ENCODE results near the gene MAP3K14. TPM values are rescaled to one million over a fixed set of nuclear protein-coding genes. Genes with fewer than 3 reads are reported as not detected.

Gene MAP3K14
- total RNA-seq, 1 experiment from 2014 or later = 7.8 TPM

DNA sequence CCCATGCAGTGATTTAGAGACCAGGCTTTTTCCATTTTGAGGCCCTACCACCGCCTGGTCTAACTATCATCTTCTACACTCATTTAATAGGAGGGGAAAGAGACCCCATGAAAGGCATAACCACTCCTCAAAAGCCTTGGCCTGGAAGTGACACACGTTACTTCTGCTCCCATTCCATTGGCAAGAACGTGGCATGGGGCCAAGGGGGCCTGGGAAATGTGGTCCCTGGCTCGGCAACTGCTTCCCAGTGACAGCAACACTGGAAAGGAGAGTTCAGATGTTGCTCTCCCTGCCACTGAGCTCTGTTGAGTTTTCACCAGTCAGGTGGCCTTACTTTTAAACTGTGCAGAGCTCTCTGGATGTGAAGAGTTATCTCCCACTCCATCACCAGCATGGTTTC is 45.2 kb upstream of the MAP3K14 start:
- Histone ChIP-seq H2AK5ac (ENCODE audit: insufficient read length, low read length) (no peak overlapping the region), H3K23me2 (ENCODE audit: insufficient read length, low read depth, low read length, poor library complexity, severe bottlenecking) (no peaks in the 10 kb centered on the region), H3K14ac (ENCODE audit: insufficient read depth, low read length) (no peak overlapping the region), H4K8ac (replicated peaks; ENCODE audit: insufficient read length, low read depth, low read length) (no peak overlapping the region), H3K4me2 (ENCODE audit: insufficient read depth, insufficient read length, low read length) (no peak overlapping the region), H3K9me3 (ENCODE audit: control insufficient read depth, low read depth, low read length) (no peaks in the 10 kb centered on the region), H4K91ac (ENCODE audit: insufficient read length, low read depth, low read length) (no peak overlapping the region), H4K5ac (ENCODE audit: insufficient read length, low read depth, low read length) (no peak overlapping the region), H3K27ac (ENCODE audit: insufficient read length, low read depth, low read length) (no peak overlapping the region), H3K18ac (ENCODE audit: insufficient read length, low read depth, low read length) (no peak overlapping the region), H3K4ac (ENCODE audit: low read depth, low read length) (no peak overlapping the region), H3K79me1 (ENCODE audit: insufficient read depth, low read depth, low read length, poor library complexity, severe bottlenecking) (no peaks in the 10 kb centered on the region), H3K4me1 (ENCODE audit: insufficient read depth, low read length) (peaks cover 5% of the 10 kb centered on the region; the same call in 1 of the 2 replicates), H3K23ac (ENCODE audit: insufficient read length, low read depth, low read length) (no peak overlapping the region), H2BK5ac (ENCODE audit: insufficient read length, low read length) (no peak overlapping the region), H3K9ac (ENCODE audit: extremely low read depth, insufficient read length, low read length) (no peak overlapping the region), H2BK20ac (ENCODE audit: low read depth, low read length, poor library complexity, severe bottlenecking) (no peak overlapping the region), H3T11ph (ENCODE audit: low read length) (no peak overlapping the region), H2BK120ac (ENCODE audit: low read depth, low read length, poor library complexity, severe bottlenecking) (no peak overlapping the region), H2BK12ac (ENCODE audit: insufficient read length, low read depth, low read length) (no peak overlapping the region), H3K56ac (ENCODE audit: insufficient read length, low read depth, low read length) (no peak overlapping the region), H2BK15ac (ENCODE audit: low read depth, low read length) (no peak overlapping the region), H4K20me1 (ENCODE audit: control insufficient read depth, insufficient read depth, insufficient read length) (no peaks in the 10 kb centered on the region), H3K79me2 (ENCODE audit: insufficient read depth, low read length) (no peaks in the 10 kb centered on the region; the same call in 1 of the 2 replicates), H3K27me3 (ENCODE audit: insufficient read depth, low read length) (no peaks in the 10 kb centered on the region), H2AFZ (ENCODE audit: low read length) (no peak overlapping the region)
- Mint-ChIP-seq H3K4me1 (peaks cover 29 to 34% of the 10 kb centered on the region in 2 experiments), H3K27me3 (ENCODE audit: low read depth) (no peaks in the 10 kb centered on the region), H3K4me3 (no peak overlapping the region), H3K27ac (no peak overlapping the region; a peak in 1 of 7 replicates), H3K9me3 (peaks cover 0 to 2% of the 10 kb centered on the region in 2 experiments; a peak in 1 of 5 replicates), H3K36me3 (ENCODE audit: insufficient read depth in 1 of 3, low read depth in 3 of 3) (peaks cover 0 to 2% (median 0%) of the 10 kb centered on the region in 3 experiments; a peak in 2 of 7 replicates)
- WGBS (ENCODE audit: extremely low coverage, insufficient read length, low lambda C conversion rate) = no CpG with 5 or more reads among the region's 4 CpGs
- peak; percentile 20 for DNase-seq
- no peak for TF ChIP-seq CTCF (conservative IDR thresholded peaks at IDR 0.05)
